Measurements from ENCODE around the gene AUTS2.

Gene AUTS2

GRCh38 chr7:69661342-69661741 is 63.1 kb downstream of the AUTS2 start:
- DNase-seq: no peak

GRCh38 chr7:69663911-69664832 is 65.9 kb downstream of the AUTS2 start:
- DNase-seq: no peak

- no peak for DNase-seq
These were observed 67.1 kb downstream of the AUTS2 start for GRCh38 chr7:69665369-69665768.

GRCh38 chr7:69668339-69668870 is 70.1 kb downstream of the AUTS2 start:
- no peak for DNase-seq

GRCh38 chr7:69670701-69671100 is 72.4 kb downstream of the AUTS2 start:
- no peak for DNase-seq

GRCh38 chr7:69673074-69673473 is 74.8 kb downstream of the AUTS2 start:
- DNase-seq: no peak

GRCh38 chr7:69674701-69675182 is 76.5 kb downstream of the AUTS2 start:
- DNase-seq: no peak

GRCh38 chr7:69676247-69676646 is 78.0 kb downstream of the AUTS2 start:
- DNase-seq: no peak

- DNase-seq: no peak
These were observed 79.0 kb downstream of the AUTS2 start for GRCh38 chr7:69677054-69677852.

GRCh38 chr7:69677881-69678493 is 79.7 kb downstream of the AUTS2 start:
- no peak for DNase-seq

GRCh38 chr7:69678494-69679187 is 80.4 kb downstream of the AUTS2 start:
- no peak for DNase-seq

- no peak for DNase-seq
These were observed 82.9 kb downstream of the AUTS2 start for GRCh38 chr7:69681181-69681580.

GRCh38 chr7:69682518-69682917 is 84.2 kb downstream of the AUTS2 start:
- DNase-seq: no peak

GRCh38 chr7:69683002-69683401 is 84.7 kb downstream of the AUTS2 start:
- no peak for DNase-seq

GRCh38 chr7:69684369-69685292 is 86.4 kb downstream of the AUTS2 start:
- DNase-seq: no peak

- no peak for DNase-seq
These were observed 87.0 kb downstream of the AUTS2 start for GRCh38 chr7:69685293-69685631.

GRCh38 chr7:69686366-69686765 is 88.1 kb downstream of the AUTS2 start:
- no peak for DNase-seq

GRCh38 chr7:69687739-69688433 is 89.6 kb downstream of the AUTS2 start:
- no peak for DNase-seq

- DNase-seq: no peak
These were observed 92.1 kb downstream of the AUTS2 start for GRCh38 chr7:69690329-69690728.

- no peak for DNase-seq
These were observed 93.1 kb downstream of the AUTS2 start for GRCh38 chr7:69691327-69691726.

GRCh38 chr7:69691734-69692133 is 93.5 kb downstream of the AUTS2 start:
- DNase-seq: no peak
